Measurements from ENCODE around the gene RND3. TPM values are rescaled to one million over a fixed set of nuclear protein-coding genes. Genes with fewer than 3 reads are reported as not detected.

The RND3 gene
- total and polyA plus RNA-seq, 9 of the 15 experiments (the other 6 are each of a cell fraction or from before 2014, with no cell fraction given) = 0.22 to 0.64 (median 0.29) TPM; not detected in 4

GRCh38 chr2:150487537-150488429, at the start of gene RND3 (continued):
- TF ChIP-seq REST (IDR thresholded peaks at IDR 0.05; ENCODE audit: borderline replicate concordance) (peak; percentile 36; the same call in 1 of the 2 replicates), REST (CRISPR knock-in tag; IDR thresholded peaks at IDR 0.05; ENCODE audit: low read depth) (no peak), RAD21 (CRISPR knock-in tag; conservative IDR thresholded peaks at IDR 0.05 in 1 of 2, IDR thresholded peaks at IDR 0.05 in 1 of 2) (peak; percentile 79 to 83), ZNF431 (CRISPR knock-in tag; IDR thresholded peaks at IDR 0.05) (no peak), GATA2 (CRISPR knock-in tag; IDR thresholded peaks at IDR 0.05) (no peak), NCOA6 (IDR thresholded peaks at IDR 0.05) (no peak), GTF3C2 (IDR thresholded peaks at IDR 0.05; ENCODE audit: borderline replicate concordance, extremely low read depth, insufficient read length) (no peak)
- TF ChIP-seq, protein P1, sequence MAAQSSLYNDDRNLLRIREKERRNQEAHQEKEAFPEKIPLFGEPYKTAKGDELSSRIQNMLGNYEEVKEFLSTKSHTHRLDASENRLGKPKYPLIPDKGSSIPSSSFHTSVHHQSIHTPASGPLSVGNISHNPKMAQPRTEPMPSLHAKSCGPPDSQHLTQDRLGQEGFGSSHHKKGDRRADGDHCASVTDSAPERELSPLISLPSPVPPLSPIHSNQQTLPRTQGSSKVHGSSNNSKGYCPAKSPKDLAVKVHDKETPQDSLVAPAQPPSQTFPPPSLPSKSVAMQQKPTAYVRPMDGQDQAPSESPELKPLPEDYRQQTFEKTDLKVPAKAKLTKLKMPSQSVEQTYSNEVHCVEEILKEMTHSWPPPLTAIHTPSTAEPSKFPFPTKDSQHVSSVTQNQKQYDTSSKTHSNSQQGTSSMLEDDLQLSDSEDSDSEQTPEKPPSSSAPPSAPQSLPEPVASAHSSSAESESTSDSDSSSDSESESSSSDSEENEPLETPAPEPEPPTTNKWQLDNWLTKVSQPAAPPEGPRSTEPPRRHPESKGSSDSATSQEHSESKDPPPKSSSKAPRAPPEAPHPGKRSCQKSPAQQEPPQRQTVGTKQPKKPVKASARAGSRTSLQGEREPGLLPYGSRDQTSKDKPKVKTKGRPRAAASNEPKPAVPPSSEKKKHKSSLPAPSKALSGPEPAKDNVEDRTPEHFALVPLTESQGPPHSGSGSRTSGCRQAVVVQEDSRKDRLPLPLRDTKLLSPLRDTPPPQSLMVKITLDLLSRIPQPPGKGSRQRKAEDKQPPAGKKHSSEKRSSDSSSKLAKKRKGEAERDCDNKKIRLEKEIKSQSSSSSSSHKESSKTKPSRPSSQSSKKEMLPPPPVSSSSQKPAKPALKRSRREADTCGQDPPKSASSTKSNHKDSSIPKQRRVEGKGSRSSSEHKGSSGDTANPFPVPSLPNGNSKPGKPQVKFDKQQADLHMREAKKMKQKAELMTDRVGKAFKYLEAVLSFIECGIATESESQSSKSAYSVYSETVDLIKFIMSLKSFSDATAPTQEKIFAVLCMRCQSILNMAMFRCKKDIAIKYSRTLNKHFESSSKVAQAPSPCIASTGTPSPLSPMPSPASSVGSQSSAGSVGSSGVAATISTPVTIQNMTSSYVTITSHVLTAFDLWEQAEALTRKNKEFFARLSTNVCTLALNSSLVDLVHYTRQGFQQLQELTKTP (IDR thresholded peaks at IDR 0.05; ENCODE audit: low read depth in 1 of 2, partially characterized antibody in 2 of 2) = no peak
